PFSK-1 (cell line): ENCODE data around the gene TRPM2.

ENCODE experiments used
- FOXP2 ChIP-seq: optimal IDR thresholded peaks from 2 replicates; pipeline ENCODE3; 2011; ENCODE audit warnings: borderline replicate concordance, control low read depth, inconsistent platforms; ENCODE audit not compliant: insufficient read depth; ENCODE audit errors: extremely low read length, extremely low read depth
- POLR2AphosphoS5 ChIP-seq: IDR thresholded peaks from 2 replicates; pipeline ENCODE4 v1.6.1; 2012; ENCODE audit warnings: low read depth, mild to moderate bottlenecking, control low read depth, low read length, moderate library complexity
- SIN3A ChIP-seq: IDR thresholded peaks from 2 replicates; pipeline ENCODE4 v1.6.1; 2012; ENCODE audit warnings: mild to moderate bottlenecking, low read length, moderate library complexity, borderline replicate concordance; ENCODE audit not compliant: insufficient read depth
- TAF1 ChIP-seq: IDR thresholded peaks from 2 replicates; pipeline ENCODE4 v1.6.1; 2012; ENCODE audit warnings: low read length, control low read depth, borderline replicate concordance; ENCODE audit not compliant: insufficient read depth
- TF ChIP-seq, protein P1 (sequence below), 2 experiments: IDR thresholded peaks; 2 replicates each; pipeline versions ENCODE4 v1.6.1 to v1.8.0; 2011 to 2012; ENCODE audit warnings: low read depth in 2 of 2, low read length in 2 of 2, control low read depth in 1 of 2, inconsistent platforms in 1 of 2, mild to moderate bottlenecking in 1 of 2, moderate library complexity in 1 of 2; ENCODE audit not compliant: insufficient read depth in 1 of 2

The TRPM2 gene

DNA sequence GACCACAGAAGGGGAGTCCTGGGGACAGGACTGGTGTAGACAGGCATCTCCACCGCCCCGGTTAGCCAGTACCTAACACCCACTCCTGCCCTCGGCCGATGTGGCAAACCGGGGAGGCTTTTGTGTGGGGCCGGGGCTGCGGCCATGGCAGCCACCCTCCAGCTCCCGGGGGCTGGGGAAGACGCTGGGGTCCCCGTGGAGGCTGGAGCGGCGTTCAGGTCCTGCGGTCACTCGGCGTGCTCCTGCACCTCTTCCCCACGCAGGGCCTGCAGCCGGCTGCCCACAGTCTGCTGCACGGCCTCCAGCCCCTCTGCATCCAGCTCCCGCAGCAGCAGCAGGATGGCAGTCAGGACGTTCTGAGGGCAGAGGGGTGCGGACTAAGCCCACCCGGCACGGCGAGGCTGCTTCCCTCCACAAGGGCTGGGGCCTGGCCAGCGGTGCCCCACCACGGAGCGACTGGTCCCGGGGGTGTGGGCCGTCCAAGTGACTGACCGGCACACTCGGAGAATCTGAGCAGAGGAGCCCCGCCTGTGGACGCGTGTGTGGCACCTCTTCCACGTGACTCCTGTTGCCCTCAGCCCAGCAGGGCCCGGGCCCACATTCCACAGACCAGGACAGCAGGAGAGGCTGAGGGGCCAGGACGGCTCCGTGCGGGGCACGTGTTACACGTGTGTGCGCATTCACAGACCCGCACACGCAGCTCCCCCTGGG lies 23.3 kb upstream of the TRPM2 start:
- no peak; the same call in 1 of the 2 replicates for TF ChIP-seq POLR2AphosphoS5
- TF ChIP-seq, protein P1, sequence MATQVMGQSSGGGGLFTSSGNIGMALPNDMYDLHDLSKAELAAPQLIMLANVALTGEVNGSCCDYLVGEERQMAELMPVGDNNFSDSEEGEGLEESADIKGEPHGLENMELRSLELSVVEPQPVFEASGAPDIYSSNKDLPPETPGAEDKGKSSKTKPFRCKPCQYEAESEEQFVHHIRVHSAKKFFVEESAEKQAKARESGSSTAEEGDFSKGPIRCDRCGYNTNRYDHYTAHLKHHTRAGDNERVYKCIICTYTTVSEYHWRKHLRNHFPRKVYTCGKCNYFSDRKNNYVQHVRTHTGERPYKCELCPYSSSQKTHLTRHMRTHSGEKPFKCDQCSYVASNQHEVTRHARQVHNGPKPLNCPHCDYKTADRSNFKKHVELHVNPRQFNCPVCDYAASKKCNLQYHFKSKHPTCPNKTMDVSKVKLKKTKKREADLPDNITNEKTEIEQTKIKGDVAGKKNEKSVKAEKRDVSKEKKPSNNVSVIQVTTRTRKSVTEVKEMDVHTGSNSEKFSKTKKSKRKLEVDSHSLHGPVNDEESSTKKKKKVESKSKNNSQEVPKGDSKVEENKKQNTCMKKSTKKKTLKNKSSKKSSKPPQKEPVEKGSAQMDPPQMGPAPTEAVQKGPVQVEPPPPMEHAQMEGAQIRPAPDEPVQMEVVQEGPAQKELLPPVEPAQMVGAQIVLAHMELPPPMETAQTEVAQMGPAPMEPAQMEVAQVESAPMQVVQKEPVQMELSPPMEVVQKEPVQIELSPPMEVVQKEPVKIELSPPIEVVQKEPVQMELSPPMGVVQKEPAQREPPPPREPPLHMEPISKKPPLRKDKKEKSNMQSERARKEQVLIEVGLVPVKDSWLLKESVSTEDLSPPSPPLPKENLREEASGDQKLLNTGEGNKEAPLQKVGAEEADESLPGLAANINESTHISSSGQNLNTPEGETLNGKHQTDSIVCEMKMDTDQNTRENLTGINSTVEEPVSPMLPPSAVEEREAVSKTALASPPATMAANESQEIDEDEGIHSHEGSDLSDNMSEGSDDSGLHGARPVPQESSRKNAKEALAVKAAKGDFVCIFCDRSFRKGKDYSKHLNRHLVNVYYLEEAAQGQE (IDR thresholded peaks at IDR 0.05; ENCODE audit: insufficient read depth in 1 of 2, low read depth in 2 of 2, low read length in 2 of 2): no peak
- no peak for TF ChIP-seq SIN3A
- no peak for TF ChIP-seq FOXP2
- no peak for TF ChIP-seq TAF1

DNA sequence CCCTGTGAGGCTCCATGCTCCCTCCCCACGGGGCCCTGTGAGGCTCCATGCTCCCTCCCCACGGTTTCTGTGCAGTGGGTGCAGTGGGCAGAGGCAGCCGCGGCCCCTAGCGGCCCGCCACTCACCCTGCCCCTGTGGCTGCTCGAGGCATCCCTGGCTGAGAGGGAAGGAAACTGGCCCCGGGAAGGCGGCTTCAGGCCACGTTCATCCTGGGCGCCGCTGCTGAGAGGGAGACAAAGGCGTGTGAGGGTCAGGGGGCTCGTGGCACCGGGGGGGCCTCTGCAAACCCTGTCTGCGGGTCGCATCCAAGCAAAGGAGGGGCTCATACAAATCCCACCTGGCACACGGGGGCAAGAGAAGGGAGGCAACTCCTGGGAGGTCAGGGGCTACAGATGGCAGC lies 22.7 kb upstream of the TRPM2 start:
- no peak for TF ChIP-seq FOXP2
- TF ChIP-seq, protein P1 (IDR thresholded peaks at IDR 0.05; ENCODE audit: insufficient read depth in 1 of 2, low read depth in 2 of 2, low read length in 2 of 2): no peak
- no peak for TF ChIP-seq TAF1
- no peak for TF ChIP-seq POLR2AphosphoS5
- TF ChIP-seq SIN3A: no peak

DNA sequence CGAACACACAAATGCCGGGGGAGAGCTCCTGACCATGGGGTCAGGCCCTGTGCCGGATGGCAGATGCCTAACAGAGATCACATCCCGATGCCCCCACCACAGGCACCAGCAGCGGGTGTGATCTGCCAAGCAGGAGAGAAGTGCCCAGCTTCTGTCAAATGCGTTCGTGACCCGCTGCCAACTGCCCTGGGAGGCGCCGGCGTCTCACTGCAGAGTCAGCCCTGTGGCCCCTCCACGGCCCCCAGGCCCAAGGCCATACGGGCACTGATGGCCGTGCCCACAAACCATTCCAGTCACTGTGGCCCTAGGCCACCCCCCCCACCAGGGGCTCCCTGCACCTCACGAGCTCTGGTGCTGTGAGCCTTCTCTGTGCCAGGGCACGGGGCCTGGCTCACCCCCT lies 22.2 kb upstream of the TRPM2 start:
- TF ChIP-seq, protein P1 (IDR thresholded peaks at IDR 0.05; ENCODE audit: insufficient read depth in 1 of 2, low read depth in 2 of 2, low read length in 2 of 2): no peak
- TF ChIP-seq SIN3A (no peak), FOXP2 (no peak), POLR2AphosphoS5 (no peak), TAF1 (no peak)

DNA sequence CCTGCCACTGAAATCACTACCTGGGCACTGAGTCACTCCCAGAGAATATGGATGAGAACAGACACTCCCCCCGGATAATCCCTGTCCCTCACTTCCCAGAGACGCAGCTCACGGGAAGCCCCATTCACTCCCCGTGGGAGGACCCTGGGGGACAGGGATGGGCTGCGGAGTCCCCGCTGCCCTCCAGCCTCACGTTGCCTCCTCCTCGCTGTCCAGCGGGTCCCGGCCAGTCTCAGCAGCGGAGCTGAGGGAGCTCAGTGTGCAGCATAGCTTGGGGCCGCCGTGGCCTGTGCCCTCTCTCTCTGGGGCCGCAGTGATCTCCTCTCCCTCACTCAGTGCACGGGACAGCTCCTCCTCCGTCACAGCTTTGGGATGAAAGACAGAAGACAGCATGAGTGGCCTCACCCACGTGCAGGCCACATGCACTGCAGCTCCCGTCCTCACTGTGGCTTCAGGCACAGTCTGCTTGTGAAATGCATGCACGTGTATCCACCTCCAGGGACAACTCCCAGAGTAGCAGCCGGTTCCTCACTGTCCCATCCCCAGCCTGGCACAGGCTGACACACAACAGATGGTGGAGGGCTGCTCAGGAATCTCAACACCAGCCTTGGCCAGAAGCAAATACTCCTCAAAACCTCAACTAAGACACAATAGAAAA lies 21.6 kb upstream of the TRPM2 start:
- TF ChIP-seq, protein P1 (IDR thresholded peaks at IDR 0.05; ENCODE audit: insufficient read depth in 1 of 2, low read depth in 2 of 2, low read length in 2 of 2): no peak
- no peak for TF ChIP-seq SIN3A
- TF ChIP-seq POLR2AphosphoS5: no peak
